HepG2 (cell line): ENCODE data around the gene ANG. TPM values are rescaled to one million over a fixed set of nuclear protein-coding genes. Genes with fewer than 3 reads are reported as not detected.

Experiments
- ESRRA ChIP-seq: sonication (generic); formaldehyde crosslinking; IDR thresholded peaks from 2 replicates; pipeline ENCODE4 v1.5.1; 2020; ENCODE audit warnings: mild to moderate bottlenecking, low read depth, missing genetic modification reagents
- MAFF ChIP-seq: IDR thresholded peaks from 2 replicates; pipeline ENCODE4 v1.6.1; 2011; ENCODE audit warnings: low read depth, low read length, improper control_type of control experiment
- PAWR ChIP-seq: sonication (generic); formaldehyde crosslinking; IDR thresholded peaks from 2 replicates; pipeline ENCODE4 v1.4.0; 2020; ENCODE audit warnings: missing genetic modification reagents, mild to moderate bottlenecking, borderline replicate concordance
- SMAD3 ChIP-seq: sonication (generic); formaldehyde crosslinking; IDR thresholded peaks from 2 replicates; pipeline ENCODE4 v1.4.0; 2020; ENCODE audit warnings: missing genetic modification reagents
- SMYD3 ChIP-seq: sonication (generic); formaldehyde crosslinking; IDR thresholded peaks from 2 replicates; pipeline ENCODE4 v1.8.1; 2023; ENCODE audit warnings: mild to moderate bottlenecking, missing genetic modification reagents
- TAF1 ChIP-seq: sonication (generic); formaldehyde crosslinking; IDR thresholded peaks from 2 replicates; pipeline ENCODE4 v1.4.0; 2020; ENCODE audit warnings: missing genetic modification reagents
- TMF1 ChIP-seq: sonication (generic); formaldehyde crosslinking; IDR thresholded peaks from 2 replicates; pipeline ENCODE4 v1.8.1; 2022; ENCODE audit warnings: low read depth, missing genetic modification reagents
- polyA plus RNA-seq, 8 experiments: library from polyadenylated mRNA; depleted of rRNA in 3 of 8; stranded (reverse) in 7 of 8; unstranded in 1 of 8; fragments of >200 nt; fragmentation: Illumina TruSeq in 4 of 8; extraction: Trizol in 4 of 8; gene quantifications; 2 replicates each; pipeline versions ENCODE4 v1.2.1 to v1.2.3, GENCODE V29; 2011 to 2016; ENCODE audit warnings: low read depth in 4 of 8, missing spikeins in 1 of 8, mixed read lengths in 1 of 8; ENCODE audit not compliant: insufficient read depth in 1 of 8
- total RNA-seq, 5 experiments: library from RNA; depleted of rRNA; stranded (reverse); fragments of >200 nt; fragmentation: Illumina TruSeq; extraction: Trizol; gene quantifications; 2 replicates each; pipeline ENCODE4 v1.2.3, GENCODE V29; 2016; ENCODE audit warnings: low read depth in 1 of 5
- TF ChIP-seq, protein P1 (sequence below): sonication (generic); formaldehyde crosslinking; IDR thresholded peaks from 2 replicates; pipeline ENCODE4 v1.8.1; 2023; ENCODE audit warnings: mild to moderate bottlenecking, moderate library complexity, missing genetic modification reagents
- TF ChIP-seq, protein P2 (sequence below): sonication (generic); formaldehyde crosslinking; IDR thresholded peaks from 2 replicates; pipeline ENCODE4 v1.4.0; 2020; ENCODE audit warnings: missing genetic modification reagents
- TF ChIP-seq, protein P3 (sequence below): sonication (generic); formaldehyde crosslinking; IDR thresholded peaks from 2 replicates; pipeline ENCODE4 v1.5.0; 2020; ENCODE audit warnings: mild to moderate bottlenecking, missing genetic modification reagents
- TF ChIP-seq, protein P4 (sequence below): sonication (generic); formaldehyde crosslinking; IDR thresholded peaks from 2 replicates; pipeline ENCODE4 v1.4.0; 2020; ENCODE audit warnings: missing genetic modification reagents
- TF ChIP-seq, protein P5 (sequence below): sonication (generic); formaldehyde crosslinking; IDR thresholded peaks from 2 replicates; pipeline ENCODE4 v1.4.0; 2020; ENCODE audit warnings: mild to moderate bottlenecking, missing genetic modification reagents

ANG gene
- total and polyA plus RNA-seq, 2 of the 13 experiments (the other 11 are each of a cell fraction or from before 2014, with no cell fraction given), result 83.6 to 401 TPM

DNA sequence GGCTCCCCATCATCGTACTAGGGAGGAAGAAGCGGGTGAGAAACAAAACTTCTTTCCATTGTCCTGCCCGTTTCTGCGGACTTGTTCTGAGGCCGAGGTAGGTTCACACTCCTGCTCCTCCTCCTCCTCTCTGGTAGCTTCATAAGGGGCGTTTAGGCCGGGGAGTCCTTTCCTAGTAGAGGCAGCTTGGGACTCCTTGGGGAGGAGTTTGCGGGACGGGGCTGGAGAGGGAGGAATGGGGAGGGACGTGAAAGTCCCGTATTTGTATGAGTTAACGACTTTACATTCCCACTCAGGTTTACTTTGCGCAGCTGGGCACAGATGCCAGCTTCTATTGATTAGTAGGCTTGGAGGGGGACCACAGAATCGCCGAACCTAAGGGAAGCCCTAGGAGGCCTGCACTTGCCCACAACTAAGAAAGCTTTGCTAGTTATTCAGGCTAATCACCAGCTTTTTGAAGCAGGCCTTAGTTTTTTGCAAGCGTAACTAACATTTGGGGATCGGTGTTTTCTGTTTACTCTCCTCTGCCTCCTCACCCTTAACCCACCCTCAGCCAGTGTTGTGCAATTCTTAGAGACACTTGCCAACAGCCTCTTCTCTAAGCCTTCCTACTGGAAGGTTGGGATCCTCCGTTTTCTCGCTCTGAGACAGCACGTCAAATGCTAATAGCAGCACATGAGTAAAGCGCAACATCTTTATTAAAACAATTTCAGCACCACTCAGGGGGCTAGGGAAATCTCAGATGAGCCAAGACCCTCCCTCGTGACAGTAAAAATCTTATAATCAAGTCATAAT lies 3.7 kb upstream of the ANG start (continued):
- TF ChIP-seq, protein P1, sequence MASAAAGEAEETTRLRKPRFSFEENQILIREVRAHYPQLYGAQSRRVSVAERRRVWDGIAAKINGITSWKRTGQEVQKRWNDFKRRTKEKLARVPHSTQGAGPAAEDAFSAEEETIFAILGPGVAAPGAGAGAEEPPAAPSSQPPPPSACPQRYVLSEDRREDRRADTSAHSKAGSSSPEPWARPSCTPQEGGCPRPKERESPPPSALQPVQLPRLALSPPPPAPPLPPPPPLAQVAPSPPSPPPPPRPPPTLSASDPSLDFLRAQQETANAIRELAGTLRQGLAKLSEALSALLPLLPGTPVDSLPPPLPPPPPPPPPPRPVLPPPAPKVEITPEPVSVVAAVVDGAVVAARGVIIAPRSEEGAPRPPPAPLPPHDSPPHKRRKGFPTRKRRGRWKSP (CRISPR knock-in tag), result no peak
- TF ChIP-seq TMF1 (CRISPR knock-in tag) (no peak), PAWR (no peak), MAFF (no peak), TAF1 (CRISPR knock-in tag) (no peak; the same call in 1 of the 2 replicates), SMAD3 (CRISPR knock-in tag) (peak; percentile 6; the same call in 1 of the 2 replicates), SMYD3 (CRISPR knock-in tag) (no peak), ESRRA (CRISPR knock-in tag) (no peak; the same call in 1 of the 2 replicates)
- TF ChIP-seq, protein P2, sequence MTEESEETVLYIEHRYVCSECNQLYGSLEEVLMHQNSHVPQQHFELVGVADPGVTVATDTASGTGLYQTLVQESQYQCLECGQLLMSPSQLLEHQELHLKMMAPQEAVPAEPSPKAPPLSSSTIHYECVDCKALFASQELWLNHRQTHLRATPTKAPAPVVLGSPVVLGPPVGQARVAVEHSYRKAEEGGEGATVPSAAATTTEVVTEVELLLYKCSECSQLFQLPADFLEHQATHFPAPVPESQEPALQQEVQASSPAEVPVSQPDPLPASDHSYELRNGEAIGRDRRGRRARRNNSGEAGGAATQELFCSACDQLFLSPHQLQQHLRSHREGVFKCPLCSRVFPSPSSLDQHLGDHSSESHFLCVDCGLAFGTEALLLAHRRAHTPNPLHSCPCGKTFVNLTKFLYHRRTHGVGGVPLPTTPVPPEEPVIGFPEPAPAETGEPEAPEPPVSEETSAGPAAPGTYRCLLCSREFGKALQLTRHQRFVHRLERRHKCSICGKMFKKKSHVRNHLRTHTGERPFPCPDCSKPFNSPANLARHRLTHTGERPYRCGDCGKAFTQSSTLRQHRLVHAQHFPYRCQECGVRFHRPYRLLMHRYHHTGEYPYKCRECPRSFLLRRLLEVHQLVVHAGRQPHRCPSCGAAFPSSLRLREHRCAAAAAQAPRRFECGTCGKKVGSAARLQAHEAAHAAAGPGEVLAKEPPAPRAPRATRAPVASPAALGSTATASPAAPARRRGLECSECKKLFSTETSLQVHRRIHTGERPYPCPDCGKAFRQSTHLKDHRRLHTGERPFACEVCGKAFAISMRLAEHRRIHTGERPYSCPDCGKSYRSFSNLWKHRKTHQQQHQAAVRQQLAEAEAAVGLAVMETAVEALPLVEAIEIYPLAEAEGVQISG (CRISPR knock-in tag), result no peak
- TF ChIP-seq, protein P3, sequence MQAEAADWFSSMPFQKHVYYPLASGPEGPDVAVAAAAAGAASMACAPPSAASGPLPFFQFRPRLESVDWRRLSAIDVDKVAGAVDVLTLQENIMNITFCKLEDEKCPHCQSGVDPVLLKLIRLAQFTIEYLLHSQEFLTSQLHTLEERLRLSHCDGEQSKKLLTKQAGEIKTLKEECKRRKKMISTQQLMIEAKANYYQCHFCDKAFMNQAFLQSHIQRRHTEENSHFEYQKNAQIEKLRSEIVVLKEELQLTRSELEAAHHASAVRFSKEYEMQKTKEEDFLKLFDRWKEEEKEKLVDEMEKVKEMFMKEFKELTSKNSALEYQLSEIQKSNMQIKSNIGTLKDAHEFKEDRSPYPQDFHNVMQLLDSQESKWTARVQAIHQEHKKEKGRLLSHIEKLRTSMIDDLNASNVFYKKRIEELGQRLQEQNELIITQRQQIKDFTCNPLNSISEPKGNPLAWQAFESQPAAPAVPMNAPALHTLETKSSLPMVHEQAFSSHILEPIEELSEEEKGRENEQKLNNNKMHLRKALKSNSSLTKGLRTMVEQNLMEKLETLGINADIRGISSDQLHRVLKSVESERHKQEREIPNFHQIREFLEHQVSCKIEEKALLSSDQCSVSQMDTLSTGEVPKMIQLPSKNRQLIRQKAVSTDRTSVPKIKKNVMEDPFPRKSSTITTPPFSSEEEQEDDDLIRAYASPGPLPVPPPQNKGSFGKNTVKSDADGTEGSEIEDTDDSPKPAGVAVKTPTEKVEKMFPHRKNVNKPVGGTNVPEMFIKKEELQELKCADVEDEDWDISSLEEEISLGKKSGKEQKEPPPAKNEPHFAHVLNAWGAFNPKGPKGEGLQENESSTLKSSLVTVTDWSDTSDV (CRISPR knock-in tag), result no peak
- TF ChIP-seq, protein P4, sequence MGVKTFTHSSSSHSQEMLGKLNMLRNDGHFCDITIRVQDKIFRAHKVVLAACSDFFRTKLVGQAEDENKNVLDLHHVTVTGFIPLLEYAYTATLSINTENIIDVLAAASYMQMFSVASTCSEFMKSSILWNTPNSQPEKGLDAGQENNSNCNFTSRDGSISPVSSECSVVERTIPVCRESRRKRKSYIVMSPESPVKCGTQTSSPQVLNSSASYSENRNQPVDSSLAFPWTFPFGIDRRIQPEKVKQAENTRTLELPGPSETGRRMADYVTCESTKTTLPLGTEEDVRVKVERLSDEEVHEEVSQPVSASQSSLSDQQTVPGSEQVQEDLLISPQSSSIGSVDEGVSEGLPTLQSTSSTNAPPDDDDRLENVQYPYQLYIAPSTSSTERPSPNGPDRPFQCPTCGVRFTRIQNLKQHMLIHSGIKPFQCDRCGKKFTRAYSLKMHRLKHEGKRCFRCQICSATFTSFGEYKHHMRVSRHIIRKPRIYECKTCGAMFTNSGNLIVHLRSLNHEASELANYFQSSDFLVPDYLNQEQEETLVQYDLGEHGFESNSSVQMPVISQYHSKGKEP (CRISPR knock-in tag), result no peak
- TF ChIP-seq, protein P5, sequence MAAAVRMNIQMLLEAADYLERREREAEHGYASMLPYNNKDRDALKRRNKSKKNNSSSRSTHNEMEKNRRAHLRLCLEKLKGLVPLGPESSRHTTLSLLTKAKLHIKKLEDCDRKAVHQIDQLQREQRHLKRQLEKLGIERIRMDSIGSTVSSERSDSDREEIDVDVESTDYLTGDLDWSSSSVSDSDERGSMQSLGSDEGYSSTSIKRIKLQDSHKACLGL (CRISPR knock-in tag), result no peak; the same call in 1 of the 2 replicates
- TF ChIP-seq, all 625 proteins: peak for 99
